H4 (cell line): ENCODE results near the gene DNAH2. TPM values are rescaled to one million over a fixed set of nuclear protein-coding genes. Genes with fewer than 3 reads are reported as not detected.

Experiments
- DNase-seq: peaks from one replicate; pipeline ENCODE4 v3.0.0-alpha.2; 2015; ENCODE audit warnings: low spot score
- total RNA-seq: library from RNA; depleted of rRNA; stranded (reverse); fragments of >200 nt; shearing (Covaris generic); gene quantifications from 2 replicates; pipeline ENCODE4 v1.2.3, GENCODE V29; 2014

DNAH2 gene
- total RNA-seq, 1 experiment from 2014 or later = 0.10 TPM

- DNase-seq = peak; percentile 51
Measured at GRCh38 chr17:7838090-7839075, 120.8 kb downstream of the DNAH2 start.

GRCh38 chr17:7839190-7839875 is 121.8 kb downstream of the DNAH2 start:
- no peak for DNase-seq

GRCh38 chr17:7839876-7840261 is 122.3 kb downstream of the DNAH2 start:
- DNase-seq = no peak

- DNase-seq = no peak
Measured at GRCh38 chr17:7840441-7840840, 122.9 kb downstream of the DNAH2 start.

- DNase-seq = no peak
Measured at GRCh38 chr17:7840875-7841274, 123.3 kb downstream of the DNAH2 start.

- DNase-seq = peak; percentile 65
Measured at GRCh38 chr17:7841396-7841914, 123.9 kb downstream of the DNAH2 start.

GRCh38 chr17:7841915-7842379 is 124.4 kb downstream of the DNAH2 start:
- DNase-seq = peak; percentile 62

- DNase-seq = peak; percentile 48
Measured at GRCh38 chr17:7842380-7843256, 125.1 kb downstream of the DNAH2 start.

- DNase-seq = no peak
Measured at GRCh38 chr17:7843257-7843535, 125.7 kb downstream of the DNAH2 start.

GRCh38 chr17:7843536-7844291 is 126.2 kb downstream of the DNAH2 start:
- peak; percentile 66 for DNase-seq

- DNase-seq = peak; percentile 88
Measured at GRCh38 chr17:7844292-7845154, 127.0 kb downstream of the DNAH2 start.

- DNase-seq = no peak
Measured at GRCh38 chr17:7845359-7846062, 128.0 kb downstream of the DNAH2 start.

- DNase-seq = no peak
Measured at GRCh38 chr17:7846063-7846735, 128.7 kb downstream of the DNAH2 start.

- DNase-seq = no peak
Measured at GRCh38 chr17:7846765-7847661, 129.5 kb downstream of the DNAH2 start.

- no peak for DNase-seq
Measured at GRCh38 chr17:7848131-7848579, 130.6 kb downstream of the DNAH2 start.

- no peak for DNase-seq
Measured at GRCh38 chr17:7848739-7849129, 131.2 kb downstream of the DNAH2 start.

GRCh38 chr17:7849130-7849750 is 131.7 kb downstream of the DNAH2 start:
- no peak for DNase-seq
